Stimulated activated naive CD8-positive, alpha-beta T cell treated with anti-CD3 and anti-CD28 coated beads, Interleukin-15, Interleukin-2, amounts not matched to agents 100 U/mL and 50 U/mL, for 24 hours (primary cell): ENCODE results near the gene SMIM36.
A peak's percentile ranks its signal among the peaks of the same experiment; 100 is the strongest.
"Not testable (repeated sequence)": the region's sequence is repeated elsewhere in the genome, so short reads cannot be mapped to it uniquely, and the experiment has no call there.

Source experiments
- ATAC-seq: fragments of 150-1000 bp; cut with Tn5 transposase; one replicate; pipeline ENCODE4 v1.10.0; 2021
- DNase-seq: peaks from one replicate; pipeline ENCODE4 v3.0.0; 2021

The SMIM36 gene

GRCh38 chr17:55433629-55434422 is 77.4 kb downstream of the SMIM36 start:
- no peak for DNase-seq
- ATAC-seq, result no peak

- ATAC-seq (no peak), DNase-seq (no peak)
Measured at GRCh38 chr17:55433029-55433628, 78.1 kb downstream of the SMIM36 start.

GRCh38 chr17:55432358-55433028 is 78.8 kb downstream of the SMIM36 start:
- no peak for DNase-seq

GRCh38 chr17:55431914-55432313 is 79.3 kb downstream of the SMIM36 start:
- DNase-seq, result not testable (repeated sequence)

More at GRCh38 chr17:55432358-55433028, 78.8 kb downstream of the SMIM36 start:
- peak; percentile 44 for ATAC-seq

GRCh38 chr17:55430541-55431288 is 80.5 kb downstream of the SMIM36 start:
- ATAC-seq, result no peak

More at GRCh38 chr17:55431914-55432313, 79.3 kb downstream of the SMIM36 start:
- ATAC-seq, result not testable (repeated sequence)

DNA sequence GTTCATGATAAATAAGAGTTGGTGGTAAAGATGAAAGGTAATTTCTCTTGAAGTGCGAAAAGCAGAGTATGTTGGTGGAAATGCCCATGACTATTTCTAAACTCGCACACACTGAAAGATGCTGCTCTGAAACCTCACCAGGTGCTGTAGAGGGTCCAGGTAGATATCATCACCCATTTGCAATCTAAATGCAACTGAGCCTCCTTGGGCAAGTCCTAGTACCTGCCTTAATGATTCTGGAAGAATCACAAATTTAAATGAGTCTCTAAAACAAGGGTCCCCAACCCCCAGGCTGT is 83.7 kb downstream of the SMIM36 start:
- no peak for ATAC-seq

More at GRCh38 chr17:55430541-55431288, 80.5 kb downstream of the SMIM36 start:
- no peak for DNase-seq

GRCh38 chr17:55426851-55427586 is 84.2 kb downstream of the SMIM36 start:
- no peak for DNase-seq

More for the DNA sequence above, 83.7 kb downstream of the SMIM36 start:
- no peak for DNase-seq

DNA sequence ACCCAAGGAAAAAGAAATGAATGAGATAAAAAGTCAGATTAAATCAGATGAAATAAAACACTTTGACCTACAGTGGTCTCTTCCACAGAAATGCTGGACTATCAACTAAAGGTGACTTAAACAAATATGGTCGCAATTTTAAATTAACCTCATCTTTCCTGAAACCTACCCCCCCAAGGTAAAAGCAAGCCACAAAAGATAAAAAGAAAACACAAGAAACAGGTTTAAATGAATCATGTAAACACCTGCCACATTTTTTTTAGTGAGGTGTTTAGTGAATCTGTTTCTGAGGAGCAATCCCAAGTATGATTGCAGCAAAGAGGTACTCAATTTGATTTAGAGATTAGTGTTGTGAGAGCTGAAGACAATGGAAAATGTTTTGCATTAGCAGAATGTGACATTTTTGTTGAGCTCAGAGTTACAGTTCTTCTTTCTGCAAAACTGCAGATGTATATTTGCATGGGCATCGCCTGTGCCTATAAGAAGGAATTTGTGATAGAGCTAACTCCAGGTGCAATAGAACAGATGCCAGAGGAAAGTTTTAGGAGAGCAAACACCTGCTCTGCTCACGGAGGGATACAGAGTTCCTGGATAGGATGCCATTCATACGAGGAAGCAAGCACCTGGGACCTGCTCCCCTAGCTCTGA is 86.2 kb downstream of the SMIM36 start:
- ATAC-seq (no peak), DNase-seq (no peak)

More at GRCh38 chr17:55426851-55427586, 84.2 kb downstream of the SMIM36 start:
- ATAC-seq, result no peak

- DNase-seq, result no peak
- ATAC-seq, result no peak
Measured at GRCh38 chr17:55423535-55423934, 87.7 kb downstream of the SMIM36 start.

GRCh38 chr17:55422828-55423164 is 88.5 kb downstream of the SMIM36 start:
- not testable (repeated sequence) for ATAC-seq, DNase-seq

GRCh38 chr17:55421179-55421934 is 89.9 kb downstream of the SMIM36 start, which contains the start of gene MMD:
MMD (minus strand) TSS chr17:55421835; CDS start chr17:55421695, 140 bp downstream.
- DNase-seq (no peak), ATAC-seq (peak; percentile 24)

DNA sequence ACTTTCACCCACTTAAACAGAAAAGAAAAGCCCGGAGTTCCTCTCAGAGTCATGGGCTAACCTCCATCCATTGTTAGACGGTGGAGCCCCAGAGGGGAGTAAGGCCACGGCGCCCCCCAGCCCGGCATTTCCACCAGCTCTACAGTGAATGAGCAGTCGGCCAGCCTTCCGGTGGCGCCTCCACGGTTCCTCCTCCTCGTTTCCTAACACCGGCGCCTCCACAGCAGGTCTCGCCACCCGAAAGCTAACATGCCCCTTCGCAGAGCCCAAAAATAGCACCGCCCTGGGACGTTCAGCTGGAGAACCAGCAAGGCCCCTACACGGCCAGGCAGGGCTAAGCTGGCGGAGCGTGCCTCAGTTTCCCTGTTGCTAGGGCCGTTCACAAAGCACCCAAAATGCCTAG is 90.5 kb downstream of the SMIM36 start:
- ATAC-seq (peak; percentile 15), DNase-seq (peak; percentile 60)

- peak; percentile 33 for ATAC-seq
- DNase-seq, result peak; percentile 18
Measured at GRCh38 chr17:55420067-55420775, 91.0 kb downstream of the SMIM36 start.

DNA sequence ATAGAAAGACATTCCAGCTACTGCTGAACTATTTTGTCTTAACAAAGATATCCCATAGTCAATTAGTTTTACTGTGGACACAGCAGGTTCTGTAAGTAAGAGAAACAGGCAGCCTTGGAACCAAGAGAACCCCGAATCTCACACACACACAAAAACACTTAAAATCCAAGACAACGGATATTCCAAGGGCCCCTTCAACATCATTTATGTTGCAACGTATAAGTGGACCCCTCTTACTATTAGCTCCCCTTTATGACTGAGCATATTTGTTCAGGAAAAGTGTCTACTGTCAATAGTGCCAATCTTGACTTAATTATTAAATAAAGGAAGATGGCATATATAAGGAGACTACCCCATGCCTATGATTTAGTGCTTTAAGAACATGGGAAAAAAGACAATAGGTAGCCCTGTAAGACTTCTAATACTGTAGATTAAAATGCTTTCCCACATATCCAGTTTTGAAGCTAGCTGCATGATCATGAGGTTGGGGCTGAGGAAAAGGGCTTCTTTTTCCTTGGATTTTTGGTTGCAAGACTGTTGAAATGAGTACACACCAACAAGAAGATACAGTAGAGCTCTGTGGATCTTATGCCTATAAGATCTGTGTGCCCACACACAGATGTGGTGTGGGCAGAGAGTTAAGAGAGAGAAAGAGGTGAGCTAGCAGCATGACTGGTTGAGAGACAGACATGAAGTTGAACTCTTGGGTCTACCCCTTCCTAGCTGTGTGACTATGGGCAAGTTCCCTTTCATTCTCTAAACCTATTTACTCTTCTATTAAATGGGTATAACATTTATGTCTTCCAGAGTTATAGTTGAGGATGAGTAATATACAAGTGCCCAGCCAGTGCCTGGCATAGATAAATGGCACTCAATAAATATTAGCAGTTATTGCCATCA is 92.6 kb downstream of the SMIM36 start:
- DNase-seq (no peak), ATAC-seq (no peak)

GRCh38 chr17:55417411-55418268 is 93.6 kb downstream of the SMIM36 start:
- ATAC-seq (no peak), DNase-seq (no peak)

GRCh38 chr17:55416470-55417052 is 94.7 kb downstream of the SMIM36 start:
- ATAC-seq (no peak), DNase-seq (no peak)

DNA sequence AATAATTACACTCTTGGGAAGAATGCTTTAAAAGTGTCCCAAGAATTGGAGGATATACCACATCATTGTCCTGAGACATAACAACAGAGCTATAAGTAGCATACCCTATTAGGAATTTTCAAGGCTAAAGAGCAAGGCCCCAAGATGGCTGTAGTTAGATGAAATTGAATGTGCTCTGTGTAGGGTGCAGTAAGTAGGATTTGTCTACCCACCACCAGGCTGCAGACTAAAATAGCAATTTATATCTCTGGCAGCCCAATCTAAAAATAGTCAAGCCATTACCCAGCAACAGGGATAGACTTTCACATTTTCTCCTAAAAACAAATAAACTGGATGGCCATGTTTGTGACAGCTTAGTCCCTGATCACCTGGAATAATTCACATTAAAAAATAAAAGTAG is 95.3 kb downstream of the SMIM36 start:
- DNase-seq, result no peak
- ATAC-seq, result no peak
